Transverse colon (tissue), 3 donors: Measurements from ENCODE around the gene GPI.

Experiments used
- POLR2A ChIP-seq: fragments of 450-650 bp; IDR thresholded peaks from one replicate; pipeline ENCODE4 v1.6.1; 2016; ENCODE audit warnings: antibody characterized with exemption, mild to moderate bottlenecking, moderate library complexity
- POLR2AphosphoS5 ChIP-seq, 3 donors: sonication (generic); formaldehyde crosslinking; IDR thresholded peaks; one replicate each; pipeline ENCODE4 v1.6.1; 2016; ENCODE audit warnings: antibody characterized with exemption in 3 of 3

DNA sequence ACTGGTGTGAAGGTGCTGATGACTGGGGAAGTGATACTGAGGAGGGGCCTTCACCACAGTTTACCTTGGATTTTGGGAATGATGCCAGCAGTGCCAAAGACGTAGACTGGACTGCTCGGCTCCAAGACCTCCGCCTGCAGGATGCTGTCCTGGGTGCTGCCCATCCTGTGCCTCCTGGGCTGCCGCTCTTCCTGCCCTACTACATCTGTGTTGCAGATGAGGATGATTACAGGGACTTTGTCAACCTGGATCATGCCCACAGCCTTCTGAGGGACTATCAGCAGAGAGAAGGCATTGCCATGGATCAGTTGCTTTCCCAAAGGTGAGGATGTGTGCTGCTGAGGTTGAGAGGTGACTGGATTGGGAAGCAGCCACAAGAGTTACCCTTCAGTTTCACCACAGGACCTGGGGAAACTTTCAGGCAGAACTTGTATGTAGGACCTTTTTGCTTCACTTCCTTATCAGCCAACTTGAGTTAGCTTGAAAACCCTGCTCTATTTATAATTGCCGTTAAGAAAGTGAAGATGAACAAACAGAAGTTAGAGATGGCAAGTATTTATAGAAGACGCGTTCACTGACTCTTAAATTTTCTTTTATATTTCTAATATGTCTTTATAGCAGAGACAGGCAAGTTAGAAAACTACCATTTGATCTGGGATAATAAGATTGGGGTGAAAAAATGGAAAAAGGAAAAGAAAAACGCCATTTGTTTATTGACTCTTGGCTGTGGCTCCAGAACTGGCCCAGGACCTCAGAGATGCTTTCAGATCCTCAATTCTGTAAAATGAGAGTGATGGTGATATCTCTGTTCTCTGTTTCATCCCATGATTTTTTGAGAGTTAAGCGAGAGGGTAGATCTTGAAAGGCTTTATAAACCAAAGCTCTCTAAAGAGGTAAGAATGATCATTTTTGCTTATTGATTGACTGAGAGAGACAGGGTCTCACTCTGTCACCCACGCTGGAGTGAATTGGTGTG lies 44.5 kb downstream of the GPI start:
- TF ChIP-seq POLR2AphosphoS5 (IDR thresholded peaks at IDR 0.05) (no peak), POLR2A (no peak)
